ENCODE measurements around the gene NEDD4L.
A peak's percentile ranks its signal among the peaks of the same experiment; 100 is the strongest.
"Not testable (repeated sequence)": the region's sequence is repeated elsewhere in the genome, so short reads cannot be mapped to it uniquely, and the experiment has no call there.

The NEDD4L gene

GRCh38 chr18:58360324-58360723 lies 316.3 kb downstream of the NEDD4L start:
- DNase-seq = no peak

GRCh38 chr18:58361212-58361611 lies 317.2 kb downstream of the NEDD4L start:
- DNase-seq = no peak

- peak; percentile 92 for DNase-seq
These were observed 318.1 kb downstream of the NEDD4L start for GRCh38 chr18:58362027-58362575.

GRCh38 chr18:58362829-58363271 lies 318.8 kb downstream of the NEDD4L start:
- DNase-seq = no peak

GRCh38 chr18:58363767-58364540 lies 319.9 kb downstream of the NEDD4L start:
- DNase-seq = peak; percentile 66

GRCh38 chr18:58364876-58365528 lies 321.0 kb downstream of the NEDD4L start:
- peak; percentile 83 for DNase-seq

GRCh38 chr18:58367425-58368140 lies 323.6 kb downstream of the NEDD4L start:
- no peak for DNase-seq

- DNase-seq = no peak
These were observed 325.6 kb downstream of the NEDD4L start for GRCh38 chr18:58369616-58370015.

GRCh38 chr18:58370038-58370580 lies 326.1 kb downstream of the NEDD4L start:
- no peak for DNase-seq

- no peak for DNase-seq
These were observed 326.6 kb downstream of the NEDD4L start for GRCh38 chr18:58370612-58371011.

- DNase-seq = no peak
These were observed 329.5 kb downstream of the NEDD4L start for GRCh38 chr18:58373481-58373880.

- DNase-seq = no peak
These were observed 331.0 kb downstream of the NEDD4L start for GRCh38 chr18:58375051-58375450.

GRCh38 chr18:58378411-58379379 lies 334.7 kb downstream of the NEDD4L start:
- DNase-seq = no peak

GRCh38 chr18:58379443-58379842 lies 335.4 kb downstream of the NEDD4L start:
- no peak for DNase-seq

- not testable (repeated sequence) for DNase-seq
These were observed 336.1 kb downstream of the NEDD4L start for GRCh38 chr18:58380113-58380512.

GRCh38 chr18:58381676-58382411 lies 337.8 kb downstream of the NEDD4L start:
- DNase-seq = no peak

- no peak for DNase-seq
These were observed 338.4 kb downstream of the NEDD4L start for GRCh38 chr18:58382446-58382845.

GRCh38 chr18:58385472-58385871 lies 341.4 kb downstream of the NEDD4L start:
- no peak for DNase-seq

- DNase-seq = no peak
These were observed 342.8 kb downstream of the NEDD4L start for GRCh38 chr18:58386780-58387179.

- no peak for DNase-seq
These were observed 343.7 kb downstream of the NEDD4L start for GRCh38 chr18:58387716-58388115.

GRCh38 chr18:58388736-58389135 lies 344.7 kb downstream of the NEDD4L start:
- no peak for DNase-seq
